HUDEP-2 (cell line): ENCODE measurements around the gene ANKLE1.
"Not testable (repeated sequence)": the region's sequence is repeated elsewhere in the genome, so short reads cannot be mapped to it uniquely, and the experiment has no call there.

Experiments
- DNase-seq, 76 experiments: peaks; one replicate each; lab custom pipeline; 2025; ENCODE audit not compliant: unreplicated experiment in 76 of 76; lab: John Stamatoyannopoulos, UW

ANKLE1 gene

GRCh38 chr19:17246681-17247425 lies 34.8 kb upstream of the ANKLE1 start:
- DNase-seq: peak in 1 of 76 experiments; percentile 41

- DNase-seq: no peak
Measured at GRCh38 chr19:17248011-17248776, 33.5 kb upstream of the ANKLE1 start.

GRCh38 chr19:17249887-17250548 lies 31.7 kb upstream of the ANKLE1 start:
- DNase-seq: no peak

GRCh38 chr19:17254636-17255035 lies 27.1 kb upstream of the ANKLE1 start:
- DNase-seq: no peak

- DNase-seq: no peak
Measured at GRCh38 chr19:17255150-17255621, 26.5 kb upstream of the ANKLE1 start.

GRCh38 chr19:17256130-17256529 lies 25.6 kb upstream of the ANKLE1 start:
- no peak for DNase-seq

- no peak for DNase-seq
Measured at GRCh38 chr19:17259118-17259780, 22.5 kb upstream of the ANKLE1 start.

GRCh38 chr19:17259934-17260333 lies 21.8 kb upstream of the ANKLE1 start:
- DNase-seq: no peak

GRCh38 chr19:17260842-17261325 lies 20.8 kb upstream of the ANKLE1 start:
- peak in 75 of 76 experiments; percentile 45 to 94 (median 87) for DNase-seq

- no peak for DNase-seq
Measured at GRCh38 chr19:17262557-17262956, 19.1 kb upstream of the ANKLE1 start.

GRCh38 chr19:17263712-17264640 lies 17.7 kb upstream of the ANKLE1 start:
- DNase-seq: no peak

GRCh38 chr19:17264641-17264979 lies 17.1 kb upstream of the ANKLE1 start, which contains the start of gene USHBP1:
Gene USHBP1 (minus strand): TSS chr19:17264745. CDS start chr19:17264299, 446 bp downstream.
- no peak for DNase-seq

- no peak for DNase-seq
Measured at GRCh38 chr19:17266026-17266425, 15.7 kb upstream of the ANKLE1 start.

GRCh38 chr19:17266589-17266974 lies 15.1 kb upstream of the ANKLE1 start:
- DNase-seq: no peak

- peak in 75 of 76 experiments; percentile 69 to 100 (median 99) for DNase-seq
Measured at GRCh38 chr19:17266975-17267788, 14.5 kb upstream of the ANKLE1 start, which contains the start of gene BABAM1. Gene BABAM1 (plus strand): TSS chr19:17267443. CDS start chr19:17268807, 1,364 bp downstream.

- DNase-seq: no peak
Measured at GRCh38 chr19:17268754-17269153, 12.9 kb upstream of the ANKLE1 start.

GRCh38 chr19:17274892-17275291 lies 6.8 kb upstream of the ANKLE1 start:
- not testable (repeated sequence) for DNase-seq

GRCh38 chr19:17275441-17276175 lies 6.1 kb upstream of the ANKLE1 start:
- no peak for DNase-seq
